Hematopoietic multipotent progenitor cell treated with erythropoietin and hydrocortisone succinate and interleukin-3 and kit ligand, for 4 days (in vitro differentiated cells): Measurements from ENCODE around the gene TTC9.
A peak's percentile ranks its signal among the peaks of the same experiment; 100 is the strongest.

Experiments
- DNase-seq: peaks from one replicate; pipeline ENCODE4 v3.0.0-alpha.2; 2015

TTC9 gene

DNA sequence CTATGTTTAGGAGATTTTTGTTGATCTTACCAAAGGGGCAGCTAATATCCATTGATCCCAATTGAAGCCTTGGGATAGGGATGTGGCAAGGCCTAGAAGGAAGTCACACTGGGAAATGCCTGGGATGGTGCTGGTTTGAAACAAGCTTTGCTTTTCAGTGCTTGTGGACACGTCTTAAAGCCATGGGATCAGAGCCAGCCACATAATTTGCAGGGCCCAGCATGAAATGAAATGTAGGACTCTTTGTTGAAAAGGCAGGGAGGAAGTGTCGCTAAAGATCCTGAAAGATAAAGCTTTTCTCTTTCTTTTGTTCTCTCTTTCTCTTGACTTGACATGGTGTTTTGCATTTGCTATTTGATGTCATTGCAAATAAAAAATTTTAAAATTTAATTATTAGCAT lies 5.0 kb downstream of the TTC9 start:
- DNase-seq, result no peak

DNA sequence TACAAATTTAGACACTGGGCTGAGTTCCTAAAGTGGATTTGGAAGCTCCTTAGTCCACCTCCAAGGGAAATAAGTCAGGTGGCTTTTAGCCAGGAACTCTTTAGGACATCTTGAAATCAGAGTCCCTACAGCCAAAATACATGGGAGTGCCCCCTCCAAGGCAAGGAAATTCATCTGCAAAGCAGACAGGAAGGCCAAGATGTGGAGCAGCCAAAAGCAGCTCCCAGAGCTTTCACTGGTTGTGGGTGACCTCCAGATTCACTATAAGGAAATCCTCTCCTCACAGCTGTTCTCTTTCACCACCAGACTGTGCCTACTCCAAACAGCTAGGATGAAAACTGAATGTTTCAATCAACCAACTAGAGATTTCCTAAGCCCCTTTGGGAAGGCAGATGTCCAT lies 6.6 kb downstream of the TTC9 start:
- DNase-seq, result no peak

DNA sequence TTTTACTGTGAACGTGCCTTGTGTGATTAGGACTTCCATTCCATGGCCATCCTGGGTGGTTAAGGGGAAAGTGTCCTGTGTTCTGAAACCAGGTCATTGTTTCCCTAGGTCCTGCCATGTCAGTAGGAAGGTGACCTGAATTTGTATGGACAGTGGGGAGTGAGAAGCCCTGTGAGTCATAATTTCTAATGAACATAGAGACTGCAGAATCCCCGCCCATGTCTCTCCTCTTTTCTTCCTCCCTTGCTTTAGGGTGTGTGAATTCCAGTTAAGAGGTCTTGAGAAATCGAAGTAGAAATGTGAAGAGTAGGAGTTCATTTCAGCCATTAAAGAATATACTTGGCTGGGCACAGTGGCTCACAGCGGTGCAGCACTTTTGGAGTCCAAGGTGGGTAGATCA lies 8.1 kb downstream of the TTC9 start:
- DNase-seq, result no peak

DNA sequence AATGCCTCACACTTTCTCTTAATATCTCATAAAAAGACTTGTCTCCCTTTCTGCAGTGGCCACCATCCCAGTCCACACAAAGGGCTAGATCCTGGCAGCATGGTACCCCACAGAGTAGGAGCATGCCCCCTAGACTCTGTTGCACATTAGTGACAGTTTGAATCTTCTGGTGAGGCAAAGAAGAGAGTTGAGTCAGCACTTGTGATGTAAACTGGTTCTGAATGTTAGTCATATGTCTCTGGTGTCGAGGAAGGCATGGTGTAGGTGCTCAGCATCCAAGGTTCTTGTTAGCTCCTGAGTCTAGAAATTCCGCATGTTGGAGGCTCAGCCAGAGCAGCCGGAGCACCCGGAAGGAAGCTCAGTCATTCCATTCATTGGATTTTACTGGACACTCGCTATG lies 9.8 kb downstream of the TTC9 start:
- DNase-seq, result no peak

DNA sequence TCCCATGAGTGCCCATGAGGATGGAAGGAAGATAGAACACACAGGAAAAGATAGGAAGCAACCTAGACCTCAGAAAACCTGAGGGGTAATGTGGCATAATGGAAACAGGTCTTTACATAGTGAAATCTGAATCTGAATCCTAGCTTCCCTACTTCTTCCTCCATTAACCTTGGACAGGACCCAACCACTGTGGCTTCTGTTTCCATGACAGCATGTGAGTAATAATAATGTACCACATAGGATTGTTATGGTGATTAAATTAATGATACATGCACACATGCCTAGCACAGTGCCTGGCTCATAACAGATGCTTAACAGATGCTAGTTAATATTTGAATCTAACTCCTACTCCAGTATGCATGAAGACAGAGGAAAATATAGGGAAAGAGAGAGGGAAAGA lies 11.2 kb downstream of the TTC9 start:
- DNase-seq, result no peak

DNA sequence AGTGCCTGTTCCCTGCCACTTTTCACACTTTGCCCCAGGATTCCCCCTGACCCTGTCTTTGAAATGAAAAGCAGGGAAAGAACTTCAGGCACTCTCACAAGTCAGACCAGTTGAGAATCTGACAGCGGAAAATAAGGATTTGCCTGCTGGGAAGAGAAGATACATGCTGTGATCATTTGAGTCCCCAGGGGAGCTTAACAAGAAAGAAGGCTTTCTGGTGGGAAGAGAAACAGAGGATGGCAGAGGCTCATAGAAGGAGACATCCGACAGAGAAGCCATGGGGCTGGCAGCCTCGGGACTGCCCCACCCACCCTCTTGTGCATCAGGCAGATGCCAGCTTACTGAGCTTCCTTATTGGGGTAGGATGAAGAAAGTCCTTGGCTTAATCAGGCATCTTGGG lies 11.9 kb downstream of the TTC9 start:
- DNase-seq, result no peak

DNA sequence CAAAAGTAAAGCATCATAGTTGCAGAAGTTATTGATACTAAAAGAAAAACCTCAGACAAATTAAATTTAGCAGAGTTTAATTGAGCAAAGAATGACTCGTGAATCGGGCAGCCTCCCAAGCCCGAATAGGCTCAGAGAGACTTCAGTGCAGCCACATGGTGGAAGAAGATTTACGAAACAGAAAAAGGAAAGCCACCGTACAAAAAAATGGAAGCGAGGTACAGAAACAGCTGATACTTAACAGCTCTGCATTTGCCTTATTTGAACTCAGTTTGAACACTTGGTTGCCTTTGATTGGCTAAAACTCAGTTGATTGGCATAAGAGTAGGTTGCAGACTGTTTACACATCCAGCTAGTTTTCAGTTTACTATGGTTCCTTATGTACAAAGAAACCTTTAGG lies 12.9 kb downstream of the TTC9 start:
- DNase-seq, result no peak

DNA sequence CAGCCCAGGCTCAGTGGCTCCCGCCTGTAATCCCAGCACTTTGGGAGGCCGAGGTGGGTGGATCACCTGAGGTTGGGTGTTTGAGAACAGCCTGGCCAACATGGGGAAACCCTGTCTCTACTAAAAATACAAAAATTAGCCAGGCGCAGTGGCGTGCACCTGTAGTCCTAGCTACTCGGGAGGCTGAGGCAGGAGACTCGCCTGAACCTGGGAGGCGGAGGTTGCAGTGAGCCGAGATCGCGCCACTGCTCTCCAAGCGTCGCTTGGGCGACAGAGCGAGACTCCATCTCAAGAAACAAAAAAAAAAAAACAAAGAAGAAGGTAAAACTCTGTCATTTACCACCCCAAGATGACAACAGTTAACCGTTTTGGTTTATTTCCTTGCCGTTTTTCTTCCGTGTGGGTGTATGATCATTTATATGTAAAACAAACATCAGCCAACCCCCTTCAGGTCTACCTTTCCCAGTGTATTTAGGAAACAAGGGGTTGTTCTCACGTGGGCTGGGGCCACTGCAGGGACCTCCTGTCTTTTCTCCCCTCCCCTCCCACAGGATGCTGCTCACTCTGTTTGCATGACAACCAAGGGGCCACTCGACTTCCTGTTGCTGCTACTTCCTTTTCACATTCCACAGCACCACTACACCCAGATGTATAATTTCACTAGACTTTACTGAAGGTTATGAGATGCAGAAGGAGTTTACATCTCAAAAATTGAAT lies 13.6 kb downstream of the TTC9 start:
- peak; percentile 89 for DNase-seq

DNA sequence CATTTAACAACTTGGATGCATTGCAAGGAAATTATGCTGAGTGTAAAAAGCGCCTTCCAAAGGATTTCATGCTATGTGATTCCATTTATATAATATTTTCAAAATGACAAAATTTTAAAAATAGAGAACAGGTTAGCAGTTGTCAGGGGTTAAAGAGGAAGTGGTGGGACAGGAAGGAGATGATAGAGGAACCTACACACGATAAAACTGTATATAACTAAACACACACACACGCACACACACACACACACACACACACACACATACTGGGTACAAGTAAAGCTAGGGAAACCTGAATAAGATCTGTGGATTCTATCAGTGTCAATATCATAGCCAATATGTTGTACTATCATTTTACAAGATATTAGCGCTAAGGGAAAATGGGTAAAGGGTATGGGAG lies 17.2 kb downstream of the TTC9 start:
- peak; percentile 79 for DNase-seq

DNA sequence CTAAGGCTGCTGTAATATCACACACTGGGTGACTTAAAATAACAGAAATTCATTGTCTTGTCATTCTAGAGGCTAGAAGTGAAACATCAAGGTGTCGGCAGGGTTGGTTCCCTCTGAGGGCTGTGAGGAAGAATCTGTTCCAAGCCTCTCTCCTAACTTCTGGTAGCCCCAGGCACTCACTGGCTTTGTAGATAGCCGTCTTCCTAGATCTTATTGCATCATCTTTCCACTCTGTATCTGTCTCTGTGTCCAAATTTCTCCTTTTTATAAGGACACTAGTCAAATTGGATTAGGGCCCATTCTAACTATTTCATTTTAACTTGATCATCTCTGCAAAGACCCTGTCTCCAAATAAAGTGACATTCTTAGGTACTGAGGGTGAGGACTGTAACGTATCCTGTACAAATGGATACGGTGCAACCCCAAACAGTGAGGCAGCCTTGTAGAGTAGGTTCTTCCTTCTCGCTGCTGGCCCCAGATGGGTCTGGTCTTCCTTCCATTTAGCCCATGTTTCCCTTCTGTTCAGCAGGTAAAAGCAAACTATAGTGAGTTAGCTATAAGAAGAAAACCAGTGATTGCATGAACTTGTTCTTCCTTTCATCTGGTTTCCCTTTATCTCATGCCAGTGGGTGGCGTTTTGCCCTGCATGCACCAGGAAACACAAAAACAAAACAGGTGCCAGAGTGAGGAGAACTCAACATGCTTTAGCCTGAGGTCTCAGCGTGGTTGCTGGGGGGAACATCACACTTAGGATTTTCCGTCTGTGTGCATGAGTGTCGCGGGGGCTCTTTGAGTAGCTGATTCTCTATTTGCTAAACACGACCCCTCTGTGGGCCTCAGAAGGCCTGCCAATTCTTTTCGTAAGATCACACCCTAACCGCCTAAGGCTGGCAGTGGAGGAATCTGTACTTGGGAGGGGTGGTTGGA lies 19.5 kb downstream of the TTC9 start:
- peak; percentile 61 for DNase-seq

DNA sequence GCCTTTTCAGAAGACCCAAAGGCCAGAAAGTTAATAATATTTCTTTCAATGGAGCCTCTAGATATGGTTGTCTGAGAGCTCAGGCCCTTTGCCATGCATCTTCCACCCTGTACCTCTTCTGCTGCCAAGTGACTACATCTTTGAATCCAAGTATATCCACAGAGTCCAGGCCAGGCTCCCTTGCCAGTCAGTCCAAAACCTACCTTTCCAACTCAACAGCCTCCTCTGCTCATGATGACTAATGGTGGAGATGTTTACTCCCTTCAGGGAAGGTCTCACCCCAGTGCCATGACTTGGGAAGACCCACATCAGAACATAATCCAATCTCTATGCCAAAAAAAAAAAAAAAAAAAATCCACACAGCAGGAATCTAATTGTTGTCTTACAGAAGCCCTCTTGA lies 20.4 kb downstream of the TTC9 start:
- DNase-seq, result no peak

DNA sequence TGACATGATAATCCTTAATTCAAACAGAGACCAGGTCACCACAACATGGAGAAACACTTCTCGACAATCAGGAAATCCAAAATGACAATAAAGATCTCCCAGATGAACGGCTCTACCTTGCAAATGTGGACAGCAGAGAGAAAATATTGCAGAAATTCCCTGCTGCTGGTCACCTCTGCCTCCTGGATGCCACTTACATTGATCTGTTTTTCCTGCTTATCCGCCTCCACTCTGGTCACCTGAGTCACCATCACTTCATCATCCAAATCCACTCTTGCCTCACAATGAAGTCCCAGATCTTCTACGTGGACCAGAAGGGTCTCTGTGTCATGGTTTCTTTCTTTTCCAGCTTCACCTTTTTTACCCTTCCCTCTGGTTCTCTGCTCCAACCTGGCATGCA lies 21.1 kb downstream of the TTC9 start:
- no peak for DNase-seq

DNA sequence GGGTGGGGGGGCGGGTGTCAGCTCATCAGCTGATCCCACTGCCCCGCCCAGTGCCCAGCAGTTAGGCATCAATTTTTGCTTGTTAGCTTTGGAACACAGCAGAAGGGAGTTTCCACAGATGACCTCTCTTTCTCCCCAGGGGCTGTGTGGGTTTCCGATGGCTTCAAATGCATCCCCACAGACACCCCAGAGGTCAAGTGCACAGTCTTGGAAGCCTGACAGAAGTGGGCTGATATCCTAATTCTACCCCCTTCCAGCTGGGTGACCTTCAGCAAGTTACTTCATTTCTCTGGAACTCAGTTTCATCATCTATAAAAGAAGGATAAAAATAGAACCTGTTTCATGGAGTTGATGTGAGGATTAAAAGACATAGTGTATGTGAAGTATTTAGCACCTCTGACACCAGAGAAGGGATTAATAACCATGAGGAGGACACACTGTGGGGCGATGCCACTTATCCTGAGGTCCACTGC lies 22.0 kb downstream of the TTC9 start:
- no peak for DNase-seq

DNA sequence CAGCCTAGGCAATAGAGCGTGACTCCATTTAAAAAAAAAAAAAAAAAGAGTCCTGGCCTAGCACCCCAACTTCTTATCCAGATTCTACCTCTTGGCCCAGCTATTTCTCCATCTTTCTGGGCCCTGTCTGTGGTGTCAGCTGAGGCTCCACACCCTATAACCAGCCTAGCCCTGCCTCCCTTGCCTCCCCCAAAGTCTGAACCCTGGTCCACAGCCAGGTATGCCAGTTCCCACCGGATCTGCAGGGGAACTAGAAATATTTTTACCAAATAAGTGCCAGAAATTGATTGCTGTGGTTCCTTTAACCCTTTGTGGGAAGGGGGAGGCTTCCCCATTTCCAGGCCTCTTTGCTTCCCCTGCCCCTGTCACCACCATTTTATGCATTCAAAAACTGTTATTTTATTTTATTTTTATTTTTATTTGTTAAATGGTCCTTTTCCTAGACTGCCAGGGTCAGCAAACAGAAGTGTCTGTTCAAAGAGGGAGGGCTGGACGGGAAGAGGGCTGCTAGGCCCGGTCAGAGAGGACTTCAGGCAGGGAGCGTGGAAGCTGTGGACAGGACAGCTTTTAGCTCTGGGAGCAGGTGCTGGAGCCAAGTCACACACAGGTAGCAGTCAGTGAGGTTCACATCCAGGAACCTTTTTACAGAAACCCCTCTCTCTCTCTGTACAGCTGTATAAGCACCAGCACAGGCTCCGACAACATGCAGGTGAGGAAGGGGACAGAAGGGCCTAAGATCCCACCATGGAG lies 23.2 kb downstream of the TTC9 start:
- no peak for DNase-seq

DNA sequence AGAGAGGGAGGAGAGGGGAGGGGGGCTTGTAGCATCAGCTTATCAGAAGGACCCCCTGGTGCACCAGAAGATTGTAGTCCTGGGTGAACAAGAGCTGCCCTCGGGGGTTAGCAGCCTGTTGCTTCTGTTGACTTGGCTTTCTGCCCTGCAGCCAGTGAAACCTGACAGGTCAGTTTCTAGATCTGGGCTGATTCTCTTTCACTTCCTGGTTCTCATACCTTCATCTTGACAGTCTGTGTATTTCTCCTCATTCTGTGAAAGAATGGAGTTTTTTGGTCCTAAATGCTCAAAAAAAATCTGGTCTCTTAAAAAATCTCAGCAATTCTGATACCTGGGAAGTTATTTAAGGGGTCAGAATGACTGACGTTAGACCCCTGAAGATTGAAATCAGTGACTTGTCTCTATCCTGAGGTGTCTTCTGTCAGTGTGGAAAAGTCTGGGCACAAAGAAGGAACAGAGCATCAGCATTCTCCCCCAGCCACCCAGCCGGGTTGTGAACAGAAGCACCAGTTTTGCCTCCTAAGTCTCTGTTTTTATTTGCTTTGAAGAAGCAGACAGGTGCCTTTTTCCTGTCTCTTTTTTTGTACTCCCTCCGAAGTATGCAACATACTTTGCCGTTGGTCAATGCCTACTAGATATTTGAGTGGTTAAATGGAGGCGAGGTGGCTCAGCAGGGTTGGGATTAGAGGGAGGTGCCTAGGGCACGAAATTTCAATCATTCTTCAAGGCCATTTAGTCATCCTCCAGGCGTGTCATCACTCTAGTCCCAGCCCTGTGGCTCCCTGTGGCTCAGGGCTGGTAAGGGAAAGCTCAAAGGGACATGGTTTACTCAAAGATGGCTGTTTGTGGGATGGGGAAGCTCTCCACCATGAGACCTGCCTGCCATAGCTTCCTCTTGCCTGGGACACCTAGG lies 24.0 kb downstream of the TTC9 start:
- DNase-seq, result no peak

DNA sequence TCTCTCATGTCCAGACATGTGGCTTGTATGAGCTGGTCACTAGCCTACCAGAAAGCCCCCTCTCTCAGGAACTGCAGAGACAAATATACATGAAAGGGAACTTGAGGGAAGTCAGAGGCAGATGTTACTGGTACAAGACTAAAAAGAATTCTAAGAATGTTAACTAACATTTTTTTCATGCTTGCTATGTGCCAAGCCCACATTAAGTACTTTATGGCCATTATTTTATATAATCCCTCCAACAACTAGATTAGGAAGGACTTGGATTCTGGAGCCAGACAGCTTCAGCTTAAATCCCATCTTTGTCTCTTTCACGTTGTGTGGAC lies 24.6 kb downstream of the TTC9 start:
- no peak for DNase-seq

DNA sequence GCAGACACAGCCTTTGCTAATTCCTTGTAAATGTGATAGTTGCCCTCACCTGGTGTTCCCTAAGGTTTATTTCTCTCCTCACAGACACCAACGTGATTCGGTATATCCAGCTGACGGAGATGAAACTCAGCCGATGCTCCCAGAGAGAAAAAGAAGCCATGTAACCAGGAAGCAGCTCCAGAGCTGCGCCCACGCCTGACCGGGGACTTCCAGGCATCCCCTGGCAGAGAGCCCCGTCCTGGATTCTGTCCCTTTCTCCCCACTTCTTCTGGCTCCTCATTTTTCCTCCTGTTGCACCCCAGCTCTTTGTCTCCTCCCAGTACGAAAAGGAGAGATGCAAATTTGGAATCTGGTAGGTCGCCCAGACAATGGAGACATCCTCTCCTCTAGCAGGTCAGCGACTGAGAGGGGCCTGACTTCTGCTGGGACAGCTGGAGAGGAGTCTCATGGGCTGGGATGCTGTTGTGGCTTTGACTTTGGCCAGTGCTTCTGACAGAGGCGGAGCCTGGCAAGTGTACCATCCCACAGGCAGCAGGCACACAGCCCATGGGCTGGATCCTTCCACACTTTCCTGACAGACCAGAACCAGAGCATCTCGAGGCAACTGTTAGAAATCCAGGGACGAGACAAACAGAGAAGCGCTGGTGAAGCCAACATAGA lies 29.4 kb downstream of the TTC9 start:
- DNase-seq, result no peak

DNA sequence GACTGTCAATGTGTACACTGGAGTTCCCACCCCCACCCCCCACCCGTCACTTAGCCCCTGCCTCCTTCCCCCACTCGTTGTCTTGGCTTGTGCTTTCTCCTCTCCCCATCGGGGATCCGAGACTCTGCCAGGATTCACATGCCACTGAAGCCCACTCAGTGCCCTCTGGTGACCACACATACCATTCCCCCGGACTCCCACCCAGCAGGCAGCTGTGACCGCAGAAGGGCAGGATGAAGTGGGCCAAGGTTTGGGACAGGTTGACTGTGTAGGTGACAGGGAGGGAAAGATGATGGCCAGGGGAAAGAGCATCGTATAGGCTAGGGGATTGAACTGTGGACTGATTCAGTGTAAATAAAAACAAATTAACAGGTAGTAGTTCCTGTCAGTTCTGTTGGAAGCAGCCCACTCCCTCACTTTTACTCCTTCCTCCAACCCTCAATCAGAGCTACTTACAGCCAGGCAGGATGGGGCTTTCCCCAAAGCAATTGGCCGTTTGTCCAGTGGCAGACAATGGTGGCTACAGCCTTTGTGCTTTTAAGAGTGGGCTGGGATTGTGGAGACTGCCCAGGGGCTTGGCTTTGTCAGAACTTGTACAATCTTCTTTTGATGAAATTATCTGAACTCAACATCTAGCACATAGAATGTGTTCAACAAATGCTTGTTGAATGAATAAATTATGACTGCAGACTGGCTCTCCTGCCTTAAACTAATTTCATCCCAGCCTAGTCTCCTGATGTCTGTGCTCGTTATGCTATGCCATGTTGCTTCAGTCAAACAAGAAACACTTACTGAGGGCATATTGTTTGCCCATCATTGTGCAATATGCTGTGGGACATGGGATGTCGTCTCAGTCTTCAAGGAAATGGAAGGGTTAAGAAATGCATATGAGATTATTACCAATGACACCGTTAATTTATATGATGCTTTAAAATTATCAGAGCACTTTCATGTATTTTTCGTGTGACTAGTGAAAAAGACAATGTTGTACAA lies 30.2 kb downstream of the TTC9 start:
- DNase-seq, result no peak

DNA sequence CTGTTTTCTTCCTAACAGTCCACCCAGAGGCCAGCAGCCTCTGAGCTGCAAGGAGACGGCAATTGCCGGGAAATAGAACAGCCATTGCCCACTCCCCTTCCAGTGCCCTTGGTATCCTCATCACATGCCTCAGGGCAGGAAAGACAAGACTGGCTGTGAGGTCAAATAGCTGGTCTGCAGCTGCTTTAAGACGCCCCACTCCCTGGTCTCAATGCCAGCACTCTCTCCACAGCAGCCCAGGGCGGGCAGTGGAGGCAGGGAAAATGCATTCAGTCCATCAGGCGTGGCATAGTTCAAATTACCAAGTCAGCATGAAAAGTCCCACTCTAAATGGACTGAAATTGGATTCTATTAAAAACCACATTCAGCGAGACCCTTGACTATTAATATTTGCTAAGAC lies 35.6 kb downstream of the TTC9 start:
- DNase-seq, result no peak

DNA sequence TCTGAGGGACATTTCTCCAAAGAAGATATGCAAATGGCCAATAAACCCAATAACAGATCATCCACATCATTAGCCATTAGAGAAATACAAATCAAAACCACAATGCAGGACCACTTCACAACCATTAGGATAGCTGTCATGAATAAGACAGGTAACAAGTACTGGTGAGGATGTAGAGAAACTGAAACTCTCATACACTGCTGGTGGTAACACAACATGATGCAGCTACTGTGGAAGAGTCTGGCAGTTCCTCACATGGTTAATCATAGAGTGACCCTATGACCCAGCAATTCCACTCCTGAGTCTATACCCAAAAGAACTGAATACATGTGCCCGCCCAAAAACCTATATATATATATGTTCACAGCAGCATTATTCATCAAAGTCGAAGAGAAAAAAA lies 39.0 kb downstream of the TTC9 start:
- DNase-seq, result no peak

DNA sequence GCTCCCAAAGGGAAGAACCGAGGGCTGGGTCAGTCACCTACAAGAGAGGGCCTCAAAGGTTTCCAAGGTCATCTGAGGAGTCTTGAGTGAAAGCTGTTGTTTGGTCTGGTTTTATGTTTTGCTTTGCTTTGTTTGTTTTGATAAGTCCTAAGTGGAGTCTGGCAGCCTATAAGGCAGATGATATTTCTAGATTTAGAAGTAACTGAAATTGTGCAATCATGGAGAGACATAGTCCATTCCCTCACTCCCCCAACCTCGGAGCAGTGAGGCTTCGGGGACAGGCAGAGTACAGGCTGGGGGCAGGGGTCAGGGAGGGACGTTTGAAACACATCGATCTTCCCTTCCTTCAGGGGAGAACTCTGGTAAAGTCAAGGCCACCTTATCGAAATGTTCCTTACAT lies 42.3 kb downstream of the TTC9 start:
- DNase-seq, result no peak
